Neural cell (in vitro differentiated cells): ENCODE measurements around the gene UBFD1. TPM values are rescaled to one million over a fixed set of nuclear protein-coding genes. Genes with fewer than 3 reads are reported as not detected.

Experiments used
- H2AFZ ChIP-seq: fragments of 200-600, 300-800 bp; sonication (generic), shearing (Covaris generic); 2 replicates; pipeline ENCODE4 v1.6.0; 2014; ENCODE audit warnings: low read depth, mild to moderate bottlenecking, antibody characterized with exemption, low read length, moderate library complexity
- H3F3A ChIP-seq: fragments of 200-600 bp; shearing (Covaris generic); 2 replicates; pipeline ENCODE4 v1.6.1; 2016; ENCODE audit warnings: mild to moderate bottlenecking, moderate library complexity, mixed read lengths, antibody characterized with exemption, low read length; ENCODE audit not compliant: insufficient read depth, poor library complexity, severe bottlenecking
- H3K27ac ChIP-seq: fragments of 200-600, 300-800 bp; sonication (generic), shearing (Covaris generic); 2 replicates; pipeline ENCODE4 v1.5.1; 2014; ENCODE audit warnings: mild to moderate bottlenecking, low read length, moderate library complexity
- H3K27me3 ChIP-seq: fragments of 300-800, 200-600 bp; sonication (generic), shearing (Covaris generic); 2 replicates; pipeline ENCODE4 v1.6.0; 2014; ENCODE audit warnings: mild to moderate bottlenecking, low read depth, low read length, moderate library complexity; ENCODE audit not compliant: insufficient read depth
- H3K36me3 ChIP-seq: fragments of 300-800, 200-600 bp; sonication (generic), shearing (Covaris generic); 2 replicates; pipeline ENCODE4 v1.5.1; 2014; ENCODE audit warnings: mild to moderate bottlenecking, antibody characterized with exemption, low read length, moderate library complexity; ENCODE audit not compliant: insufficient read depth
- H3K4me2 ChIP-seq: fragments of 300-800, 200-600 bp; sonication (generic), shearing (Covaris generic); 2 replicates; pipeline ENCODE4 v1.6.0; 2014; ENCODE audit warnings: mild to moderate bottlenecking, low read length
- H3K4me3 ChIP-seq: fragments of 300-800, 200-600 bp; sonication (generic), shearing (Covaris generic); 2 replicates; pipeline ENCODE4 v1.5.1; 2014; ENCODE audit warnings: mild to moderate bottlenecking, low read length, moderate library complexity
- H3K79me2 ChIP-seq: fragments of 200-600 bp; shearing (Covaris generic); replicated peaks from 2 replicates; pipeline ENCODE4 v1.6.0; 2014; ENCODE audit warnings: mild to moderate bottlenecking, low read length, moderate library complexity; ENCODE audit not compliant: insufficient read depth
- H3K9ac ChIP-seq: fragments of 300-800, 200-600 bp; sonication (generic), shearing (Covaris generic); 2 replicates; pipeline ENCODE4 v1.6.1; 2016; ENCODE audit warnings: mild to moderate bottlenecking, low read length, mixed read lengths
- H3K9me2 ChIP-seq: fragments of 200-600 bp; shearing (Covaris generic); 2 replicates; pipeline ENCODE4 v1.6.1; 2016; ENCODE audit warnings: mild to moderate bottlenecking, low read length, mixed read lengths; ENCODE audit not compliant: insufficient read depth
- H3K9me3 ChIP-seq: fragments of 200-600, 300-800 bp; sonication (generic), shearing (Covaris generic); 2 replicates; pipeline ENCODE4 v1.6.1; 2016; ENCODE audit warnings: mild to moderate bottlenecking, mixed run types, low read length, moderate library complexity, mixed read lengths
- H4K20me1 ChIP-seq: fragments of 200-600 bp; shearing (Covaris generic); 2 replicates; pipeline ENCODE4 v1.6.1; 2016; ENCODE audit warnings: mild to moderate bottlenecking, mixed run types; ENCODE audit not compliant: insufficient read depth
- CTCF ChIP-seq: fragments of 450-650 bp; IDR thresholded peaks from 2 replicates; pipeline ENCODE4 v1.5.1; 2014; ENCODE audit warnings: antibody characterized with exemption, mild to moderate bottlenecking, moderate library complexity; ENCODE audit not compliant: poor library complexity, severe bottlenecking
- EP300 ChIP-seq: fragments of 450-650 bp; conservative IDR thresholded peaks from 2 replicates; pipeline ENCODE4 v1.6.1; 2014; ENCODE audit warnings: antibody characterized with exemption, mild to moderate bottlenecking, moderate library complexity; ENCODE audit not compliant: poor library complexity, severe bottlenecking
- EZH2 ChIP-seq: fragments of 200-600, 300-800 bp; shearing (Covaris generic), sonication (generic); IDR thresholded peaks from 2 replicates; pipeline ENCODE4 v1.6.1; 2014; ENCODE audit warnings: antibody characterized with exemption, low read length, borderline replicate concordance, mild to moderate bottlenecking; ENCODE audit not compliant: insufficient read depth, poor library complexity, severe bottlenecking
- MXI1 ChIP-seq: fragments of 450-650 bp; conservative IDR thresholded peaks from 2 replicates; pipeline ENCODE4 v1.6.1; 2014; ENCODE audit warnings: antibody characterized with exemption, mild to moderate bottlenecking; ENCODE audit not compliant: poor library complexity, severe bottlenecking
- POLR2AphosphoS5 ChIP-seq: IDR thresholded peaks from 2 replicates; pipeline ENCODE4 v1.6.1; 2012
- RAD21 ChIP-seq: fragments of 450-650 bp; conservative IDR thresholded peaks from 2 replicates; pipeline ENCODE4 v1.6.1; 2014; ENCODE audit warnings: antibody characterized with exemption, mild to moderate bottlenecking, moderate library complexity
- REST ChIP-seq: IDR thresholded peaks from 2 replicates; pipeline ENCODE4 v1.6.1; 2012; ENCODE audit warnings: borderline replicate concordance
- SMC3 ChIP-seq: fragments of 450-650 bp; conservative IDR thresholded peaks from 2 replicates; pipeline ENCODE4 v1.6.1; 2014; ENCODE audit warnings: antibody characterized with exemption, mild to moderate bottlenecking, moderate library complexity; ENCODE audit not compliant: poor library complexity
- TAF1 ChIP-seq: IDR thresholded peaks from 2 replicates; pipeline ENCODE4 v1.6.1; 2012; ENCODE audit warnings: low read depth
- polyA plus RNA-seq: library from polyadenylated mRNA; depleted of rRNA; stranded (reverse); fragments of >200 nt; gene quantifications from 2 replicates; pipeline ENCODE4 v1.2.3, GENCODE V29; 2014

Gene UBFD1
- polyA plus RNA-seq, 1 donor from 2014 or later = 94.3 TPM

GRCh38 chr16:23579371-23579770, 21.8 kb downstream of the UBFD1 start:
- no peaks in the 10 kb centered on the region for H4K20me1 ChIP-seq
- no peaks in the 10 kb centered on the region for H3K9me2 ChIP-seq
- no peak overlapping the region for H3K4me2 ChIP-seq
- no peak for TF ChIP-seq CTCF
- TF ChIP-seq TAF1 = no peak
- TF ChIP-seq EZH2 = no peak
- TF ChIP-seq SMC3 = no peak
- TF ChIP-seq POLR2AphosphoS5 = no peak
- no peak for TF ChIP-seq MXI1
- TF ChIP-seq REST = no peak
- TF ChIP-seq EP300 = no peak
- no peak for TF ChIP-seq RAD21
- H2AFZ ChIP-seq = no peak overlapping the region
- no peak overlapping the region for H3K4me3 ChIP-seq
- no peak overlapping the region for H3K27ac ChIP-seq
- H3K79me2 ChIP-seq = no peaks in the 10 kb centered on the region
- H3K27me3 ChIP-seq = no peaks in the 10 kb centered on the region
- no peaks in the 10 kb centered on the region for H3K9me3 ChIP-seq
- no peaks in the 10 kb centered on the region for H3F3A ChIP-seq
- H3K36me3 ChIP-seq = peaks cover 10% of the 10 kb centered on the region
- H3K9ac ChIP-seq = no peak overlapping the region

GRCh38 chr16:23580391-23580790, 22.9 kb downstream of the UBFD1 start:
- Histone ChIP-seq H3F3A (no peaks in the 10 kb centered on the region), H3K27me3 (no peaks in the 10 kb centered on the region), H4K20me1 (no peaks in the 10 kb centered on the region), H3K4me3 (no peak overlapping the region), H3K4me2 (no peak overlapping the region), H3K9me2 (no peaks in the 10 kb centered on the region), H3K9me3 (no peaks in the 10 kb centered on the region), H3K79me2 (no peaks in the 10 kb centered on the region), H3K9ac (no peak overlapping the region), H2AFZ (no peak overlapping the region), H3K36me3 (peaks cover 10% of the 10 kb centered on the region), H3K27ac (no peak overlapping the region)
- TF ChIP-seq EZH2 (no peak), TAF1 (no peak), REST (no peak), CTCF (no peak), EP300 (no peak), SMC3 (no peak), MXI1 (no peak), RAD21 (no peak), POLR2AphosphoS5 (no peak)
